HepG2 (cell line): ENCODE data around the gene MRPL37. TPM values are rescaled to one million over a fixed set of nuclear protein-coding genes. Genes with fewer than 3 reads are reported as not detected.

Source experiments
- ATAC-seq: fragments of 200-7000 bp; cut with Tn5 transposase; 3 replicates; pipeline ENCODE4 v1.9.1; 2020; ENCODE audit warnings: mild to moderate bottlenecking, moderate library complexity
- BruUV-seq: library from RNA; stranded (reverse); fragments of 400-500 nt; replicated peaks from 2 replicates; lab custom pipeline; 2021; lab: Mats Ljungman, UMichigan
- CTCF ChIA-PET: fragments of 300-600 bp; formaldehyde crosslinking; extraction: SDS; loops from one replicate; lab custom pipeline; 2021; ENCODE audit warnings: low total read pairs, inconsistent platforms, low intra/inter-chr PET ratio; lab: Yijun Ruan, JAX
- POLR2A ChIA-PET: fragments of 350-600 bp; sonication (Branson Sonifier 250); formaldehyde crosslinking; loops from one replicate; lab custom pipeline; 2020; ENCODE audit warnings: antibody characterized with exemption, inconsistent platforms; lab: Yijun Ruan, JAX
- DNase-seq: peaks from one replicate; pipeline ENCODE4 v3.0.0-alpha.2; 2015; ENCODE audit warnings: low spot score
- FAIRE-seq: peaks from 3 replicates; lab custom pipeline; 2011; peaks lifted over from hg19 to GRCh38; lab: Jason Lieb, UNC
- H2AFZ ChIP-seq: one replicate; pipeline ENCODE4 v1.6.1; 2011; ENCODE audit warnings: low read length, inconsistent platforms
- H3K27ac ChIP-seq: fragments of 300-600 bp; 3 replicates; pipeline ENCODE4 v1.8.0; 2011; ENCODE audit warnings: mixed run types, mild to moderate bottlenecking, mixed read lengths, low read length, inconsistent platforms; ENCODE audit not compliant: insufficient read depth; ENCODE audit errors: extremely low read length
- H3K27me3 ChIP-seq, 2 experiments: fragments of 200-600 bp in 1 of 2; 2 replicates in 1 of 2; 3 replicates in 1 of 2; pipeline versions ENCODE4 v1.6.0 to v1.8.0; 2011; ENCODE audit warnings: low read length in 2 of 2, mild to moderate bottlenecking in 2 of 2, moderate library complexity in 2 of 2, inconsistent platforms in 1 of 2; ENCODE audit not compliant: insufficient read depth in 2 of 2, control insufficient read depth in 1 of 2
- H3K36me3 ChIP-seq, 2 experiments: fragments of 200-600 bp in 1 of 2; replicated peaks in 1 of 2; 2 replicates in 1 of 2; 3 replicates in 1 of 2; pipeline versions ENCODE4 v1.5.1 to v1.8.0; 2011; ENCODE audit warnings: low read length in 2 of 2, inconsistent platforms in 1 of 2; ENCODE audit not compliant: insufficient read depth in 2 of 2, control insufficient read depth in 1 of 2
- H3K4me1 ChIP-seq: 2 replicates; pipeline ENCODE4 v1.5.1; 2012; ENCODE audit warnings: low read length, inconsistent platforms; ENCODE audit not compliant: insufficient read depth
- H3K4me2 ChIP-seq: 2 replicates; pipeline ENCODE4 v1.6.0; 2011; ENCODE audit warnings: low read depth, low read length, inconsistent platforms
- H3K4me3 ChIP-seq, 3 experiments: fragments of 200-600 bp in 1 of 3; sonication (generic), shearing (Covaris generic) in 1 of 3; replicated peaks in 1 of 3; 2 replicates each; pipeline ENCODE4 v1.5.1; 2011 to 2016; ENCODE audit warnings: low read length in 3 of 3, inconsistent platforms in 2 of 3, low read depth in 2 of 3, mild to moderate bottlenecking in 2 of 3, control low read depth in 1 of 3, mixed read lengths in 1 of 3; ENCODE audit not compliant: insufficient read depth in 1 of 3
- H3K79me2 ChIP-seq: one replicate; pipeline ENCODE4 v1.6.1; 2011; ENCODE audit warnings: low read length, inconsistent platforms; ENCODE audit not compliant: insufficient read depth
- H3K9ac ChIP-seq: 2 replicates; pipeline ENCODE4 v1.6.0; 2011; ENCODE audit warnings: mild to moderate bottlenecking, low read depth, low read length, inconsistent platforms; ENCODE audit not compliant: insufficient read depth
- H3K9me3 ChIP-seq: 2 replicates; pipeline ENCODE4 v1.5.1; 2012; ENCODE audit warnings: mild to moderate bottlenecking, low read length
- H4K20me1 ChIP-seq: 2 replicates; pipeline ENCODE4 v1.6.0; 2011; ENCODE audit warnings: inconsistent platforms, mild to moderate bottlenecking, low read length, moderate library complexity; ENCODE audit not compliant: insufficient read depth
- ATF2 ChIP-seq: sonication (generic); formaldehyde crosslinking; IDR thresholded peaks from 2 replicates; pipeline ENCODE4 v1.4.0; 2020; ENCODE audit warnings: missing genetic modification reagents
- ATF3 ChIP-seq: sonication (generic); formaldehyde crosslinking; IDR thresholded peaks from 2 replicates; pipeline ENCODE4 v1.4.0; 2020; ENCODE audit warnings: missing genetic modification reagents
- ELK4 ChIP-seq: sonication (generic); formaldehyde crosslinking; IDR thresholded peaks from 2 replicates; pipeline ENCODE4 v1.9.0; 2021; ENCODE audit warnings: missing genetic modification reagents, borderline replicate concordance
- PAXIP1 ChIP-seq: sonication (generic); formaldehyde crosslinking; conservative IDR thresholded peaks from 2 replicates; pipeline ENCODE4 v1.4.0; 2020; ENCODE audit warnings: mild to moderate bottlenecking, missing genetic modification reagents, moderate library complexity
- PTBP1 ChIP-seq: fragments of 200-400 bp; formaldehyde crosslinking; IDR thresholded peaks from 2 replicates; pipeline ENCODE4 v1.6.1; 2018; ENCODE audit warnings: low read length, low read depth; ENCODE audit not compliant: poor library complexity, severe bottlenecking
- TARDBP ChIP-seq: sonication (generic); formaldehyde crosslinking; IDR thresholded peaks from 2 replicates; pipeline ENCODE4 v1.8.0; 2022; ENCODE audit warnings: mild to moderate bottlenecking, missing genetic modification reagents
- ZNF205 ChIP-seq: IDR thresholded peaks from 2 replicates; pipeline ENCODE4 v1.6.1; 2018; ENCODE audit warnings: missing biosample characterization, missing genetic modification reagents
- ZNF256 ChIP-seq: sonication (generic); formaldehyde crosslinking; conservative IDR thresholded peaks from 2 replicates; pipeline ENCODE4 v1.4.0; 2020; ENCODE audit warnings: missing genetic modification reagents
- ZNF260 ChIP-seq: sonication (generic); formaldehyde crosslinking; IDR thresholded peaks from 2 replicates; pipeline ENCODE4 v1.4.0; 2020; ENCODE audit warnings: missing genetic modification reagents, low read depth, mild to moderate bottlenecking, borderline replicate concordance
- WGBS: methylation state at CpG from one replicate; pipeline ENCODE4 v1.1.6; 2017; ENCODE audit warnings: low lambda C conversion rate; 5-methylcytosine and 5-hydroxymethylcytosine counted together
- in situ Hi-C: cut with HindIII; loops from 2 replicates; pipeline ENCODE4 v1.10.0; 2017; ENCODE audit warnings: low pct_unique_long_range_greater_than_20kb; ENCODE audit not compliant: extremely low pct_ligation_motif_present
- intact Hi-C: fragments of 100-400 bp; cut with micrococcal nuclease; formaldehyde crosslinking; loops from one replicate; pipeline ENCODE4 v1.10.0; 2022; ENCODE audit not compliant: unreplicated experiment
- polyA plus RNA-seq, 8 experiments: library from polyadenylated mRNA; depleted of rRNA in 3 of 8; stranded (reverse) in 7 of 8; unstranded in 1 of 8; fragments of >200 nt; fragmentation: Illumina TruSeq in 4 of 8; extraction: Trizol in 4 of 8; gene quantifications; 2 replicates each; pipeline versions ENCODE4 v1.2.1 to v1.2.3, GENCODE V29; 2011 to 2016; ENCODE audit warnings: low read depth in 4 of 8, missing spikeins in 1 of 8, mixed read lengths in 1 of 8; ENCODE audit not compliant: insufficient read depth in 1 of 8
- total RNA-seq, 5 experiments: library from RNA; depleted of rRNA; stranded (reverse); fragments of >200 nt; fragmentation: Illumina TruSeq; extraction: Trizol; gene quantifications; 2 replicates each; pipeline ENCODE4 v1.2.3, GENCODE V29; 2016; ENCODE audit warnings: low read depth in 1 of 5

Gene MRPL37
- total and polyA plus RNA-seq, 2 of the 13 experiments (the other 11 are each of a cell fraction or from before 2014, with no cell fraction given), result 31.7 to 127 TPM

GRCh38 chr1:54172614-54173599 is 27.1 kb upstream of the MRPL37 start:
- TF ChIP-seq PTBP1 (no peak), ZNF260 (CRISPR knock-in tag) (no peak), TARDBP (CRISPR knock-in tag) (no peak)
- TF ChIP-seq, all 625 proteins: peak for 0
- no peak for FAIRE-seq
- no peak overlapping the region for H3K4me2 ChIP-seq
- H3K79me2 ChIP-seq, result no peaks in the 10 kb centered on the region
- ATAC-seq, result no peak
- H3K4me3 ChIP-seq, result no peak overlapping the region
- H3K9me3 ChIP-seq, result no peaks in the 10 kb centered on the region
- no peak for DNase-seq
- ChIA-PET POLR2A (no interaction called here), CTCF (no interaction called here)
- H3K4me1 ChIP-seq, result no peaks in the 10 kb centered on the region
- in situ Hi-C loops, result no loop called here
- H4K20me1 ChIP-seq, result no peaks in the 10 kb centered on the region
- H3K36me3 ChIP-seq, result no peaks in the 10 kb centered on the region
- H3K27ac ChIP-seq, result no peak overlapping the region
- no peak overlapping the region for H3K9ac ChIP-seq
- BruUV-seq, result no TSS peak
- WGBS, result 71% methylated on average over 10 of the region's 10 CpGs
- H2AFZ ChIP-seq, result no peak overlapping the region
- no peaks in the 10 kb centered on the region; a peak in 1 of 5 replicates for H3K27me3 ChIP-seq
- intact Hi-C loops, result no loop called here

- no peaks in the 10 kb centered on the region for H3K79me2 ChIP-seq
- intact Hi-C loops, result no loop called here
- ATAC-seq (no peak), FAIRE-seq (no peak), DNase-seq (no peak)
- no peak overlapping the region for H3K4me2 ChIP-seq
- H2AFZ ChIP-seq, result no peak overlapping the region
- in situ Hi-C loops, result no loop called here
- 70% methylated on average over 4 of the region's 9 CpGs for WGBS
- H3K4me1 ChIP-seq, result no peaks in the 10 kb centered on the region
- H3K27me3 ChIP-seq, result no peaks in the 10 kb centered on the region; a peak in 1 of 5 replicates
- no peaks in the 10 kb centered on the region for H4K20me1 ChIP-seq
- no peak overlapping the region for H3K4me3 ChIP-seq
- H3K27ac ChIP-seq, result no peak overlapping the region
- no peaks in the 10 kb centered on the region for H3K9me3 ChIP-seq
- H3K9ac ChIP-seq, result no peak overlapping the region
- CTCF ChIA-PET, result no interaction called here
- no TSS peak for BruUV-seq
- no peaks in the 10 kb centered on the region for H3K36me3 ChIP-seq
- POLR2A ChIA-PET, result no interaction called here
- TF ChIP-seq ZNF205 (CRISPR knock-in tag), result no peak
- no peak for TF ChIP-seq ZNF256 (CRISPR knock-in tag)
- TF ChIP-seq ATF2 (CRISPR knock-in tag), result no peak
- TF ChIP-seq ATF3 (CRISPR knock-in tag), result no peak
- no peak for TF ChIP-seq ELK4 (CRISPR knock-in tag)
- no peak for TF ChIP-seq PAXIP1 (CRISPR knock-in tag)
These were observed 26.3 kb upstream of the MRPL37 start for GRCh38 chr1:54173681-54174080.
